NCI-H1694 treated with DMSO at 0.1 percent for 48 hours (cell line): Measurements from ENCODE around the gene RNF133.
"Not testable (repeated sequence)": the region's sequence is repeated elsewhere in the genome, so short reads cannot be mapped to it uniquely, and the experiment has no call there.

Experiments
- DNase-seq: peaks from one replicate; lab custom pipeline; 2025; lab: John Stamatoyannopoulos, UW

The RNF133 gene

DNA sequence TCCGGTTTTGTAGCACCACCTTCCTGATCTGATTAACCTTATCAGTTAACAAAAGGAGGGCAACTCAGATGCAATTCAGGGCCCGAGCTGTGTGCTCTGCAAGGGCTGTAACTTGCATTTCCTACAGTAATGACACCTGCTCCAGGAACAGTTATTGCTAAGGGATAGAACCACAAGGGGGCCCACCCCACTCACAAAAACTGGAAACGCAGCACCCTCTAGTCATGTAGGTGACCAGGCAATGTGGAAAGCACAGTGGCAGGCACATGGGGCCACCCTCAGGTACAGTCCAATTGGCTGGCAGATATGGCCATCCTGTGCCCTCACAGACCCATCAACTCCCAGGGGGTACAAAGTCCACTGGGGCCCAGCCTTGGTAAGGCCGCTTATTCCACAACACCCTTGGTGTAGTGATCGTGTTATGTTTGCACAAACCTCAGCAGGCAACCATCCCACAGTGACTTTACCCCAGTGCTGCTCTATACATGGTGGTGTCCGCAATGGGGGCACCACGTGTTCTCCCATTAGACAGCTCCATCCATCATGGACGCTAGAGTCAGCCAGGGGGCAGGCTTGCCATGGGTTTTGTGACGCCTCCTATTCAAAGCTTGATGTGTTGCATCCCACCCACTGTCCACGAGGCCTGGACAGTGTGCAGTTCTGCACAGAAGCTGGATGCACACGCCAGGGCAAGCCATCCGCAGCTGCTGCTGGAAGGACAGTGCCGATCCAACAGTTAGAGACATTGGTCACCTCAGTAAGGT, 9.4 kb downstream of the RNF133 start:
- DNase-seq, result no peak

DNA sequence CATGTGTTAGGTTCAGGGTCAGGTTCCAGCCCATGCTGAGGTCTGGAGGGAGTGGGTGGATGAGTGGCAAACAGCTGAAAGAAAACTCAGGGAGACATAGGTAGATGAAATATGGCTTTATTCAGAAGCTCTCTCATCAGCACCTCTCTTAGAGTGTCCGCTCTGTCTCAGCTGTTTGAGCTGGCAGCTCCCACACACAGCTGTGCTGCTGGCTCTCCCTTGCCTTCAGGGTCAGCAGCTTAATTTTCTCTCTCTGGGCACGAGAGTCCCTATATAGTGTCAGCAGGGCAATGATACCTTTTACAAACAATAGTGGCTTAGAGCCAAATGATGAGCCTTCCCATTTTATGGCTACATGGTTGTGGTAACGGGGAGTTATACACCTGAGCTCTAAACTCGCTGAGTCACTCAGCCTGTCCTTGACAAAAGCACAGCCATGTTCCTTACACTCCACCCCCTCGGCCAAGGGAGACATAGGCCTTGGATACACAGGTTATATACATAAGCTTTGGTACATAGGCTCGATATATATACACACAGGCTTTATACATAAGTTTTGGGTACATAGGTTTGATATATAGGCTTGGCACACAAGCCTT, 10.4 kb downstream of the RNF133 start:
- DNase-seq, result no peak

DNA sequence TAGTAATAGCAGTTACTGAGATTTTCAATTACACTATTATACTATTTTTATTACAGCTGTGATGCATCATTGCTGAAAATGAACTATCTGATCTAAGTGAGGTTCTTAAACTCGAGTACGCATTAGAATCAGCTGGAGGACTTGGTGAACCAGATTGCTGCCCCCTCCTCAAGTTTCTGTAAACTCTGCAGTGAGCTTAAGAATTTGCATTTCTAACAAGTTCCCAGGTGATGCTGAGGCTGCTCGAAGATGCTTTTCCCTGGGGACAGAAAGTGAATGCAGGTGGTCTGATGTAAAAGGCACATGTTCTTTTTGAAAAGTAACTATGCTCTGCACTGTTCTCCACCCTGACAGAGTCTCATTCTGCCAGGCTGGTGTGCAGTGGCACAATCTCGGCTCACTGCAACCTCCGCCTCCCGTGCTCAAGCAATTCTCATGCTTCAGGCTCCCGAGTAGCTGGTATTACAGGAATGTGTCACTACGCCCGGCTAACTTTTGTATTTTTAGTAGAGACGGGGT, 12.5 kb downstream of the RNF133 start:
- DNase-seq, result no peak

DNA sequence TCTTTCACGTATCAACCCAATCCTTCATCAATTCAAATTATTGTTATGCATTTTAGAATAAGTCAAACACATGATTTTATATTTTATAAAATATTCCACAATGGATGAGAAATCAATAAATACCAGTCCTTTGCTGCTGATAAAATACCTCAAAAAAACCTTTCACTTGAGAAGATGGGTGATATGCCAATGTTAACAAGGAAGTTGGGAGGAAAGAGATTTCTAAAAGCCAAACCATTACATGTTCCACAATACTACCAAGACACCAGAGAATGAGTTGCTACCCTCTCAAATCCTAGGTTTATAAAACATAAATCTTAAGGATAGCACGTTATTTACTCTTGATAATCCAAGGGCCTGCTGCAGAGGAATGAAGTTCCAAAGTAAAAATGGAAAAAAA, 14.4 kb downstream of the RNF133 start:
- DNase-seq, result no peak

DNA sequence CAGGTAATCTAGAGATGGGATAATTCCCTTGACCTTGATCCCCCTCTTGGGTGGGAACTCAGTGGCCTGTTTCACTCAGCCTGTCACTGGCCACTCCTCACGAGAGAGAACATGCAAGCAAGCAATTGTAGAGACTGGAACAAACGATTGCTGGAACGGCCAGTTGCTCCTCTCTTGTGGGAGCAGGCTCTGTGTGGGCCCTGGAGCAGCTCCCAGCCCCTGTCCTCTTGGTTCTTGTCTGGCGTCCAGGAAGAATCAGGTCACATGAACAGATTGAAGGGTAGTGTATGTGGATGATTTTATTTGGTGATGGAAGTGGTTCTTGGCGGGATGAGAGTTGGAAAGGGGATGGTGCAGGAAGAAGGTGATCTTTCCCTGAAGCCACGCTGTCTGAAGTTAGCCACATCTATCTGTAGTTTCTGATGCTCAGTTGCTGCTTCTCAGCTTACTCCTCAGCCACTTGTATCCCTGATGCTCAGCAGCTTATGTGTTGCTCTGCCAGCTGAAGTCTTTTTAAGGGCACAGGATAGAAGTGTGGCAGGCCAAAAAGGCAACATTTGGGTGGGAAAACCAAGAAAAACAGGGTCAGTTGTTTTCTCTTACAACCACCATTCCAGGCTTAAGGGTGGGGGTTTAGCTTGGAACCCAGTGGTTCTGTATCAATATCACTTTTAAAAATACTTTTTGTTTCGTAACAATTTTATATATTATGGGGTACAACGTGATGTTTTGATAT, 15.9 kb downstream of the RNF133 start:
- DNase-seq, result no peak

DNA sequence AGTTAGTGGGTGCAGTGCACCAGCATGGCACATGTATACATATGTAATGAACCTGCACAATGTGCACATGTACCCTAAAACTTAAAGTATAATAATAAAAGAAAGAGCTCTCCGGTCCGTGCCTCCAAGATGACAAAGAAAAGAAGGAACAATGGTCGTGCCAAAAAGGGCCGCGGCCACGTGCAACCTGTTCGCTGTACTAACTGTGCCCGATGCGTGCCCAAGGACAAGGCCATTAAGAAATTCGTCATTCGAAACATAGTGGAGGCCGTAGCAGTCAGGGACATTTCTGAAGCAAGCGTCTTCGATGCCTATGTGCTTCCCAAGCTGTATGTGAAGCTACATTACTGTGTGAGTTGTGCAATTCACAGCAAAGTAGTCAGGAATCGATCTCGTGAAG, 17.7 kb downstream of the RNF133 start:
- DNase-seq, result not testable (repeated sequence)

DNA sequence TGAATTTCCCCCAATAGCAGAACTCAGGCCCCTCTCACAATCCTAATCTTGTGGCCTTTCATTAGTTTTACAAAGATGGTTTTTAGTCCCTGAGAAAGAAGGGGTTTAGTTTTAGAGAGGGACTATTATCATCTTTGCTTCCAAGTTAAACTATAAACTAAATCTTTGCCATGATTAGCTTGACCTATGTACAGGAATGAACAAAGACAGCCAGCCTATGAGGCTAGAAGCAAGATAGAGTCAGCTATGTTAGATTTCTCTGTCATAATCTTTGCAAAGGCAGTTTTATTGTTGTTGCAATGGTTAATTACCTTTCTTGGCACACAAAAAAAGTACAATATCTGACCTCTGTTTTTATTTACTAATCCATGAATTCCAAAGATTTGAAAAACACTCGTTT, 19.1 kb downstream of the RNF133 start:
- no peak for DNase-seq

DNA sequence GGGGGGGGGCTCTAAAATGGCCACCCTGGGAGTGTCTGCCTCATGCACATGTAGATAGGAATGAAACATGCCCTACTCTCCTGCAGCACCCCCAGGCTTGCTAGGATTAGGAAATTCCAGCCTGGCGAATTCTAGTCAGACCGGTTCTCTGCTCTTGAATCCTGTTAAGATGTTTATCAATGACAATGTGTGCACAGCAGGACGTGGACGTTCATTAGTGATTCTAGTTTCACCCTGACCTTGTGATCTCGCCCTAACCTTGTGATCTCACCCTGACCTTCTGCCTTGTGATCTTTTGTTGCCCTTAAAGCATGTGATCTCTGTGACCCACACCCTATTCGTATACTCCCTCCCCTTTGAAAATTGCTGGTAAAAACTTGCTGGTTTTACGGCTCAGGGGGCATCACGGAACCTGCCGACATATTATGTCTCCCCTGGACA, 19.6 kb downstream of the RNF133 start:
- DNase-seq, result not testable (repeated sequence)

DNA sequence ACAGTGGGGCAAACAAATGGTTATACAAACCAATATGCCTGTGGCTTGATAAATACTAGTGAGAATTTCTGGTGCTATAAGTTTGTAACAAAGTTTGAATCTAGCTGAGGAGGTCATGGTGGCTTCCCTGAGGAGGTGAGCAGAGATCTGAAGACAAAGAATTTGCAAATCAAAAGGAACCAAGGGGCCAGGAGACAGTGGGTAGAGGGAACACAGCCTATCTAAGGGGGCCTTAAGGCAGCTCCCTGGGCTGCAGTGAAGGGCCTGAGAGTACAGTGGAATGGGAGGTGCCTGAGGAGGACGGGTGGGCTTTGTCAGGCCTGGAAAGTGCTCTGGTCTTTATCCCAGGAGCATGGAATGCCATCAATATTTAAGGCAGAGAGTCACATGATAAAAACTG, 21.8 kb downstream of the RNF133 start:
- no peak for DNase-seq

DNA sequence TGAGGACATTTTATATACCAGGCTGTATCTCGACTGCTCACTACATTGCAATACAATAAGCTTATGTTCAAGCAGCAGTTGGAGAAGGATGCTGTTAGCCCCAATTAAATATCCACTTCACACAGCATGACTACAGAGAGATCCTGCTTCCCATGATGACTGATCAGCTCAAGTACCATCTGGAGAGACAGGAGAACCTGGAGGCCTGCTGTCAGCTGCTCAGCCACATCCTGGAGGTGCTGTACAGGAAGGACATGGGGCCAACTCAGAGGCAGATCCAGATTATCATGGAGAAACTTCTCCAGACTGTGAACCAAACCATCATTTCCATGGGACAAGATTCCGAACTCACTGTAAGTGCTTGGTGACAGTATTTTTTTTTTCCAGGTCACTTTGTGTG, 22.5 kb downstream of the RNF133 start:
- DNase-seq, result no peak

DNA sequence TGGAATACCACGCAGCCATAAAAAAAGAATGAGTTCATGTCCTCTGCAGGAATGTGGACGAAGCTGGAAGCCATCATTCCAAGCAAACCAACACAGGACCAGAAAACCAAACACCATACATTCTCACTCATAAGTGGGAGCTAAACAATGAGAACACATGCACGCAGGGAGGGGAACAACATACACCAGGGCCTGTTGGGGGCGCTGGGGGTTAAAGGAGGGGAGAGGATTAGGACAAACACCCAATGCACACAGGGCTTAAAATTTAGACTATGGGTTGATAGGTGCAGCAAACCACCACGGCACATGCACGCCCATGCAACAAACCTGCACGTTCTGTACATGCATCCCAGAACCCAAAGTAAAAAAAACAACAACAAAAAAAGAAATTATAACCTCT, 23.3 kb downstream of the RNF133 start:
- no peak for DNase-seq

DNA sequence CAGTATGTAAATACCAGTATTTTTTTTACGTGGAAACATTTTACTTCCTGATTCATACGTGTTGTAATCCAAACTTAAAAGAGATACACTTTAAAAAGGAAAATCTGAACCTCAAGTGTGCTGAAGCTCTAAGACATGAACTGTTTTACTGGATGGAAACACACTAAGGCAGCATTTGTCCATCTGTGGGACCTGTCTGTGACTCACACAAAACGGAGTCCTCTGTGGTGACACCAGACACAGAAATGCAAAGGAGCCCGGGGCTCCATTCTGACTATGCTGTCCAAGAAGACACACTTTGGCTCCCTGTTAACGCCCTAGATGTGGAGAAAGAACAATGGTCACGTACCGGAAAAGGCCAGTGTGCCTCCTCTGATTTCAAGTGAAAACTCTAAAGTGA, 23.9 kb downstream of the RNF133 start:
- DNase-seq, result no peak

DNA sequence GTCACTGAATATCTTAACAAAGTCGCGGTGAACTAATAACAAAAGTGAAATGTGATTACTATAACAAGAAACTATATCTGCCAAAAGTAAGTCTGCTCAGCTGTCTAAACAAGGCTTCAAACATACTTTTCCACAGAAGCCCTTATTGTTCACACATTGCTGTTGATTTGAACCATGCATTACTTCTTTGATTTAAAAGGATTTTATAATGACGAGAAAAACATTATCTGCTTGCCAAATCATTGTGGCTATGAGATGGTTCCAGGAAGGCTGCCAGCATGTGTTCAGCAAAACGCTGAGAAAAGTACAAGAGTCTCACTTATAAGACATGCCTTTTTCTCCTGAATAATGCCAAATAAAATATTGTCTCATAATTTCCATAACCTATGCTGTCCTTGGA, 24.4 kb downstream of the RNF133 start:
- DNase-seq, result no peak

DNA sequence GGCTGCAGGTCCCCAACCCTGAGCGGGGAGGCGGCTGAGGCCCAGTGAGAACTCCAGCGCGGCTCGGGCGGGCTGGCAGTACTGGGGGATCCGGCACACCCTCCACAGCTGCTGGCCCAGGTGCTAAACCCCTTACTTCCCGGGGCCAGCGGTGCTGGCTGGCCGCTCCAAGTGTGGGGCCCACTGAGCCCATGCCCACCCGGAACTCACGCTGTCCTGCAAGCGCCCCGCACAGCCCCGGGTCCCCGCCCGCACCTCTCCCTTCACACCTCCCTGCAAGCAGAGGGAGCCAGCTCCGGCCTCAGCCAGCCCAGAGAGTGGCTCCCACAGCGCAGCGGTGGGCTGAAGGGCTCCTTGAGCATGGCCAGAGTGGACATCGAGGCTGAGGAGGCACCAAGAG, 25.0 kb downstream of the RNF133 start:
- DNase-seq, result no peak

DNA sequence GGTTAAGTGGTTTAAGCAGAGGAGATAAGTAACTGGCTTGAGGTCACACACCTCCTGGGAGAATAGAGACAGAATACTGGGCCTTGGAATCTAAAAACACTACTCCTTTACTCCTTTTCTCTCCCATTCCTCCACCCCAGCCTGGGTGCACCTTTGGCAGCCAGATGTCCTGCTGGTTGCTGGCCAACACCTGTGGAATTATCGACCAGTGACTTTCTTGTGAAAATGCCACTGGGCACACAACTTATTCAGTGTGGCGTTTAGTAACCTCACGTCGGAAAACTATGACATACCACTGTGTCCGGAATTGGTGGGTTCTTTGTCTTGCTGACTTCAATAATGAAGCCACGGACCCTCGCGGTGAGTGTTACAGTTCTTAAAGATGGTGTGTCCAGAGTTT, 26.4 kb downstream of the RNF133 start:
- no peak for DNase-seq

DNA sequence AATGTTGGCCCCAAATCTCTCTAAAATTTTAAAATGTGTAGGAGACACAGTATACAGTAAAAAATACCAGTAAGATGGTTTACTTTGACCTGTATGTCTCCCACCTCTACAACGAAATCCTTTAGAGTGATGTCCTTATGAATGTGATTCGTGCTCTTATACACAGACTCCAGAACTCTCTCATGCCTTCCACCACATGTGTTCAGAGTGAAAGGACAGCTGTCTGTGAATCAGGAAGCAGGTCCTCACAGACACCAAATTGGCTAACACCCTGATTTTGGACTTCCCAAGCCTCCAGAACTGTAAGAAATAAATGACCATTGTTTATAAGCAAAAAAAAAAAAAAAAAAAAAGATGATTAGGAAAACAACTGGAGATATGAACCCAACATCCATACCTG, 35.2 kb downstream of the RNF133 start:
- DNase-seq, result no peak

DNA sequence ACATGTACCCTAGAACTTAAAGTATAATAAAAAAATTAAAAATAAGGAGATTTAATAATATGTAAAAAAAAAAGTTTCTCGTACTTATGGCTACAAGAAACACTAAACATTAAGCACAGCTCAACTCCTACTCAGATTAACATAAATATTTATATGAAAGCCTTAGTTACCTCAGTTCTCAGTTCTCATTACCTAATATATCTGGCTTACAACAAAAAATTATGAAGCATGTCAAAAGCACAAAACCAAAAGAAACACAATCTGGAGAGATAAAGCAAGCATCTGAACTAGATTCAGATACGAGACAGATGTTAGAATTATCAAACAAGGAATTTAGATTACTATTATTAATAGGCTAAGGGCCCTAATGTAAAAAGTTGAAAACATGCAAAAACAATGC, 40.1 kb downstream of the RNF133 start:
- DNase-seq, result no peak

DNA sequence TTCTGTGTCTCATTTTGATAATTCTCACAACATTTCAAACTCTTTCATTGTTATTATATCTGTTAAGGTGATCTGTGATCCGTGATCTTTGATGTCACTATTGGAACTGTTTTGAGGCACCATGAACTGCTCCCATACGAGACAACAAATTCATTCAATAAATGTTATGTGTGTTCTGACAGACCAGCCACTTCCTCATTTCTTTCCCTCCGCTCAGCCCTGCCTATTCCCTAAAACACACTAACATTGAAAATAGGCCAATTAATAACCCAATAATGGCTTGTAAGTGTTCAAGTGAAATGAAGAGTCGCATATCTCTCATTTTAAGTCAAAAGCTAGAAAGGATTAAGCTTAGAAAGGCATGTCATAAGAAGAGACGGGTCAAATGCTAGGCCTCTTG, 45.2 kb downstream of the RNF133 start:
- DNase-seq, result no peak

DNA sequence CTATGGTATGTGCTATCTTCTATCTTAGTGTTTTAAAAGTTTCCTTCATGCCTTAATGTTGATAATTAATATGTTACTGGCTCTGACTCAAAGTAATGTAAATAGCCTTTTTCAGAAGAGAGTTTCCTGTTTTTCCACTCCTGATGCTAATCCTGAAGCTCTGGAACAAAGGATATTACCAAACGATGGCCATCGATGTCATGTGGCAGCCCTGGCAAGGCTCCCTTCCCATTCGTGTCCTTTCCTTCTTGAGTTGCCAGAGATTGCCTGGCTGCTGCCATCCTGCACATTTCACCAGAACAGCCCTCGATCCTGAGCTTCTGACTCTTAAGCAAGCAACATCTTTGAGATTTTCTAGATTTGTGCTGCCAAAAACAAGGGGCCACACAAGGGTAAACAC, 46.0 kb downstream of the RNF133 start:
- DNase-seq, result no peak

DNA sequence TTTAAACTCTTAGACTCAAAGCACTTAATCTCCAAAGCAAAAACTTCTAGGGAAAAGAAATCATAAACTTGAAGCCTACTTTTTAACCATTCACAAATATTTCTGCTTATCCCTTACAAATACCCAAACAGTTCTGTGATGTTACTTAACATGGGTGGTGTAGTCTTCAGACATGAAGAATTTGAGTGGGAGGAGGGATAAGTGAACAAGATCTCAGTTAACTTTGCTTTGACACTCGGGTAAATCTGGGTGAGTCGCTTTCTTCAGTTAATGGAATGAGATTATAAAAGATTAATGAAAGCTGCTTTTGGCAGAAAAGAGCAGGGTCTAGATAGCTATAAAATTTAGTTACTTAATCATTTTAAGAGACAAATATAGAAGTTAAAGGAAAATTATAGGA, 47.5 kb downstream of the RNF133 start:
- no peak for DNase-seq
